Placental epithelial cell (primary cell): ENCODE results near the gene DGKB. TPM values are rescaled to one million over a fixed set of nuclear protein-coding genes. Genes with fewer than 3 reads are reported as not detected.

Experiments
- total RNA-seq: library from RNA; depleted of rRNA; stranded (reverse); fragments of >200 nt; gene quantifications from 2 replicates; pipeline ENCODE4 v1.2.3, GENCODE V29; 2012

Gene DGKB
- total RNA-seq = 3.0 and 7.9 TPM in 2 replicates

GRCh38 chr7:14902589-14903067 is at the start of gene DGKB:
Gene DGKB (minus strand): TSS chr7:14902751.

